OCI-LY7 (cell line): ENCODE measurements around the gene KRI1. TPM values are rescaled to one million over a fixed set of nuclear protein-coding genes. Genes with fewer than 3 reads are reported as not detected.

Source experiments
- BruUV-seq: library from RNA; stranded (reverse); fragments of 400-500 nt; replicated peaks from 2 replicates; lab custom pipeline; 2021; lab: Mats Ljungman, UMichigan
- CTCF ChIA-PET: fragments of 300-600 bp; sonication (Branson Sonifier 250); formaldehyde crosslinking; loops from one replicate; lab custom pipeline; 2022; ENCODE audit warnings: antibody characterized with exemption; ENCODE audit not compliant: unreplicated experiment; lab: Charles Lee
- POLR2A ChIA-PET: fragments of 300-600 bp; sonication (Branson Sonifier 250); formaldehyde crosslinking; loops from one replicate; lab custom pipeline; 2022; ENCODE audit warnings: antibody characterized with exemption; lab: Charles Lee
- DNase-seq: peaks from one replicate; pipeline ENCODE4 v3.0.0-alpha.2; 2015; ENCODE audit warnings: low spot score
- H2AFZ ChIP-seq: fragments of 200-600 bp; sonication (generic), shearing (Covaris generic); 2 replicates; pipeline ENCODE4 v1.6.1; 2014; ENCODE audit warnings: mild to moderate bottlenecking, antibody characterized with exemption, low read length, moderate library complexity
- H3K27ac ChIP-seq: fragments of 200-600 bp; sonication (generic); 2 replicates; pipeline ENCODE4 v1.5.1; 2014; ENCODE audit warnings: mixed run types, low read depth, mild to moderate bottlenecking, moderate library complexity, low read length, inconsistent platforms; ENCODE audit not compliant: poor library complexity, severe bottlenecking
- H3K36me3 ChIP-seq: fragments of 200-600 bp; sonication (generic); 2 replicates; pipeline ENCODE4 v1.6.1; 2014; ENCODE audit warnings: mild to moderate bottlenecking, antibody characterized with exemption, low read length, moderate library complexity, mixed read lengths; ENCODE audit not compliant: insufficient read depth
- H3K4me1 ChIP-seq: fragments of 200-600 bp; sonication (generic); 2 replicates; pipeline ENCODE4 v1.5.1; 2014; ENCODE audit warnings: mild to moderate bottlenecking, low read length; ENCODE audit not compliant: insufficient read depth, poor library complexity, severe bottlenecking
- H3K4me2 ChIP-seq: fragments of 200-600 bp; sonication (generic); 2 replicates; pipeline ENCODE4 v1.6.1; 2014; ENCODE audit warnings: mild to moderate bottlenecking, low read length
- H3K4me3 ChIP-seq: fragments of 200-600 bp; sonication (generic); 2 replicates; pipeline ENCODE4 v1.5.1; 2014; ENCODE audit warnings: mild to moderate bottlenecking, low read depth, low read length; ENCODE audit not compliant: poor library complexity, severe bottlenecking
- H3K79me2 ChIP-seq: fragments of 200-600 bp; sonication (generic); 2 replicates; pipeline ENCODE4 v1.6.1; 2016; ENCODE audit warnings: low read depth, mild to moderate bottlenecking, low read length, moderate library complexity, mixed read lengths; ENCODE audit not compliant: insufficient read depth
- H3K9me2 ChIP-seq: fragments of 200-600 bp; sonication (generic); 2 replicates; pipeline ENCODE4 v1.6.1; 2016; ENCODE audit warnings: mild to moderate bottlenecking, low read length, mixed read lengths; ENCODE audit not compliant: insufficient read depth
- H3K9me3 ChIP-seq: fragments of 200-600 bp; sonication (generic); 2 replicates; pipeline ENCODE4 v1.6.1; 2014; ENCODE audit warnings: mild to moderate bottlenecking, mixed run types, low read length, mixed read lengths
- H4K20me1 ChIP-seq: fragments of 200-600 bp; sonication (generic); 2 replicates; pipeline ENCODE4 v1.6.1; 2014; ENCODE audit warnings: mild to moderate bottlenecking, antibody characterized with exemption, low read length, moderate library complexity, mixed read lengths; ENCODE audit not compliant: insufficient read depth
- EZH2phosphoT487 ChIP-seq: fragments of 200-600 bp; sonication (generic); IDR thresholded peaks from 2 replicates; pipeline ENCODE4 v1.6.1; 2018; ENCODE audit warnings: low read depth, borderline replicate concordance, mild to moderate bottlenecking, mixed run types, antibody characterized with exemption, low read length, moderate library complexity, mixed read lengths
- intact Hi-C: fragments of 100-400 bp; cut with micrococcal nuclease; formaldehyde crosslinking; loops from one replicate; pipeline ENCODE4 v1.10.0; 2022; ENCODE audit not compliant: unreplicated experiment
- total RNA-seq, 2 experiments: library from RNA; depleted of rRNA in 1 of 2; stranded (reverse); fragments of >200 nt in 1 of 2; shearing (Covaris generic) in 1 of 2; gene quantifications; 2 replicates each; pipeline ENCODE4 v1.2.3, GENCODE V29; 2014 to 2022
- TF ChIP-seq, protein P1 (sequence below): fragments of 200-600 bp; sonication (generic); conservative IDR thresholded peaks from 2 replicates; pipeline ENCODE4 v1.5.1; 2014; ENCODE audit warnings: mild to moderate bottlenecking, antibody characterized with exemption, low read length, moderate library complexity, mixed read lengths

The KRI1 gene
- total RNA-seq, 2 experiments from 2014 or later: 53.6 to 58.4 TPM

DNA sequence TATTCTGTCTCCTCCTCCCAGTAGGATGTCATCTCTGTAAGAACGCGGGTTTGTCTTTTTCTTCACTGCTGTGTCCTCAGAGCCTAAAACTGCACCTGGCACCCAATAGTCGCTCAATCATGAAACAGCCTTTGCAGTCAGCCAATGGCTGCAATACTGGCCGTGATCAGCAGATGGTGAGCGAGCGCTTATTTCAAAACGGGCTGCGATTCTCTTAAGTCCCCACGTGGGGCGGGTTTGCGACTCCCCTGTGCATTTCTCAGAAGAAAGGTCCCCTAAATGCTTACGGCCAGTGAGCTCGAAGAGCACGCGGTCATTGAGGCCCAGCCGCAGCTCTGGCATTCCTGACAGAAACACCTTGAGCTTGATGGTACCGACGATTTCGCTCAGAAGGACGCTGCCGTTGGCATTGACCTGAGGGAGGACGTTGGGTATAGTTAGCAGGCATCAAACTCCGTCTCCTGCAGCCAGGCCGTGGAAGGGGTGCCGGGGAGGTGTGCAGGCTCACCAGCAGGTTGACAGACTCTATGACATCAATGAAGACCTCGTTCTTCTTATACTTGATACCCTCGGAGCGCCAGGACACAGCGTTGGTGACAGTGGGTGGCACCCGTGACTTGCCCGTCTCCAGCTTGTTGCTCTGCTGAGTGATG, 15.3 kb upstream of the KRI1 start:
- Histone ChIP-seq H4K20me1 (no peaks in the 10 kb centered on the region), H3K4me2 (peak overlapping the region; percentile 48; the same call in 1 of the 2 replicates), H3K36me3 (no peaks in the 10 kb centered on the region), H3K27ac (no peak overlapping the region), H3K79me2 (no peaks in the 10 kb centered on the region), H3K4me3 (no peak overlapping the region), H2AFZ (peak overlapping the region; percentile 60; the same call in 1 of the 2 replicates), H3K9me3 (no peaks in the 10 kb centered on the region), H3K4me1 (peaks cover 31% of the 10 kb centered on the region), H3K9me2 (no peaks in the 10 kb centered on the region)
- no peak for TF ChIP-seq EZH2phosphoT487
- TF ChIP-seq, protein P1, sequence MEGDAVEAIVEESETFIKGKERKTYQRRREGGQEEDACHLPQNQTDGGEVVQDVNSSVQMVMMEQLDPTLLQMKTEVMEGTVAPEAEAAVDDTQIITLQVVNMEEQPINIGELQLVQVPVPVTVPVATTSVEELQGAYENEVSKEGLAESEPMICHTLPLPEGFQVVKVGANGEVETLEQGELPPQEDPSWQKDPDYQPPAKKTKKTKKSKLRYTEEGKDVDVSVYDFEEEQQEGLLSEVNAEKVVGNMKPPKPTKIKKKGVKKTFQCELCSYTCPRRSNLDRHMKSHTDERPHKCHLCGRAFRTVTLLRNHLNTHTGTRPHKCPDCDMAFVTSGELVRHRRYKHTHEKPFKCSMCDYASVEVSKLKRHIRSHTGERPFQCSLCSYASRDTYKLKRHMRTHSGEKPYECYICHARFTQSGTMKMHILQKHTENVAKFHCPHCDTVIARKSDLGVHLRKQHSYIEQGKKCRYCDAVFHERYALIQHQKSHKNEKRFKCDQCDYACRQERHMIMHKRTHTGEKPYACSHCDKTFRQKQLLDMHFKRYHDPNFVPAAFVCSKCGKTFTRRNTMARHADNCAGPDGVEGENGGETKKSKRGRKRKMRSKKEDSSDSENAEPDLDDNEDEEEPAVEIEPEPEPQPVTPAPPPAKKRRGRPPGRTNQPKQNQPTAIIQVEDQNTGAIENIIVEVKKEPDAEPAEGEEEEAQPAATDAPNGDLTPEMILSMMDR: peak; percentile 100
- no TSS peak for BruUV-seq
- intact Hi-C loops: loop anchor here (1.0 to 2.0 kb wide), 4 partner anchors 22 to 118 kb away; no protein-coding TSS in a partner anchor
- DNase-seq: peak; percentile 98
- POLR2A ChIA-PET: interaction anchor here (0.6 to 2.6 kb wide), 9 partner anchors 22 to 305 kb away, joined by 3 to 22 read pairs (median 4); partner anchors contain the start of gene ATG4D
- CTCF ChIA-PET: interaction anchor here (0.7 to 2.0 kb wide), 5 partner anchors 23 to 119 kb away, joined by 3 to 39 read pairs (median 5); no protein-coding TSS in a partner anchor

DNA sequence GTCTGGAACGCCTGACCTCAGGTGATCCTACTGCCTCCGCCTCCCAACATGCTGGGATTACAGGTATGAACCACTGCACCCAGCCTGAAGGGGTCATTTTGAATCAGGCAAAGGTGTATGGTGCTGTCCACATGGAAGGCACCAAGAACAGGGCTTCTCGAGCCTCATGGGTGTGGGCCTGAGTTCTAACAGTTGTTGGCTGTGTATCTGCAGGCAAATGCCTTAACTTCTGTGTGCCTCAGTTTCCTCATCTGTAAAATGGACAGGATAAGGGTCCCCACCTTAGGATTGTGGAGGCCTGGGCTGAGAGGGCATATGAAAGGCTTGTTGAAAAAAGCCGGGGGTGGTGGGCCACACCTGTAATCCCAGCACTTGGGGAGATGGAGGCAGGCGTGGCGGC, 12.1 kb upstream of the KRI1 start:
- H3K9me2 ChIP-seq: no peaks in the 10 kb centered on the region
- TF ChIP-seq EZH2phosphoT487: no peak
- TF ChIP-seq, protein P1: no peak
- no peaks in the 10 kb centered on the region for H3K36me3 ChIP-seq
- ChIA-PET POLR2A (no interaction called here), CTCF (no interaction called here)
- no peak for DNase-seq
- intact Hi-C loops: no loop called here
- H3K79me2 ChIP-seq: no peaks in the 10 kb centered on the region
- no peak overlapping the region for H3K4me3 ChIP-seq
- H3K9me3 ChIP-seq: no peaks in the 10 kb centered on the region
- BruUV-seq: no TSS peak
- peaks cover 19% of the 10 kb centered on the region for H3K4me1 ChIP-seq
- no peak overlapping the region for H2AFZ ChIP-seq
- no peaks in the 10 kb centered on the region for H4K20me1 ChIP-seq
- H3K27ac ChIP-seq: no peak overlapping the region
- H3K4me2 ChIP-seq: no peak overlapping the region
